ENCODE measurements around the gene SLC27A4.

DNA sequence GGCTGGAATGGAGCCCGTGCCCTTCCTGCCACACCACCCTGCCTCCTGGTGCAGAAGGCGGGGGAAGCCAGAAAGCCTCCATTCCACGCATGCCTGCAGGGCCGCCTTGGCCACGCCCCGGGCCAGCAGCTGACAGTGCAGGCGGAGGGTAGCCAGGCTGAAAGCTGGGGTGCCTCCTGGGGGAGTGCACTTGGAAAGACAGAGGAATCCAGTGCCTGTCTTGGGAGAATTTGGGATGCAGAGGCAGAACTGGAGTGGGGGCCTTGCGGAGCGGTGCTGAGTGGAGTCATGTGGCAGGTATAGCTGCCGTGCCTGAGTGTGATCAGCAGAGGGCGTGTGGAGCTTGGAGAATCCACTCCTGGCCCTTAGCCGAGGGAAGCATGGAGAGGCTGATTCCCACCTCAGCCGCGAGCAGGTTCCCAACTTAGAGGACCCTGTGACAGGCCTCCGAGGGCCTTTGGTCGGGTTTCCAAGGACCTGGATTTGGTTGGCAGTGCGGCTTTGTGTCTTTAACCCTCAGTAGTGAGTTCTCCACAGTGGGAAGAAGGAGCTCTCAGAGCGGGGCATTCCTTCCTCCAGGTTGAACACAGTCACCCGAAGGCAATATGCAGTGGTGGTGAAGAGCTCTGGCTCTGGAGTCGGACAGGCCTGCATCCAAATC is 21.8 kb downstream of the SLC27A4 start:
- TF ChIP-seq, protein P1, sequence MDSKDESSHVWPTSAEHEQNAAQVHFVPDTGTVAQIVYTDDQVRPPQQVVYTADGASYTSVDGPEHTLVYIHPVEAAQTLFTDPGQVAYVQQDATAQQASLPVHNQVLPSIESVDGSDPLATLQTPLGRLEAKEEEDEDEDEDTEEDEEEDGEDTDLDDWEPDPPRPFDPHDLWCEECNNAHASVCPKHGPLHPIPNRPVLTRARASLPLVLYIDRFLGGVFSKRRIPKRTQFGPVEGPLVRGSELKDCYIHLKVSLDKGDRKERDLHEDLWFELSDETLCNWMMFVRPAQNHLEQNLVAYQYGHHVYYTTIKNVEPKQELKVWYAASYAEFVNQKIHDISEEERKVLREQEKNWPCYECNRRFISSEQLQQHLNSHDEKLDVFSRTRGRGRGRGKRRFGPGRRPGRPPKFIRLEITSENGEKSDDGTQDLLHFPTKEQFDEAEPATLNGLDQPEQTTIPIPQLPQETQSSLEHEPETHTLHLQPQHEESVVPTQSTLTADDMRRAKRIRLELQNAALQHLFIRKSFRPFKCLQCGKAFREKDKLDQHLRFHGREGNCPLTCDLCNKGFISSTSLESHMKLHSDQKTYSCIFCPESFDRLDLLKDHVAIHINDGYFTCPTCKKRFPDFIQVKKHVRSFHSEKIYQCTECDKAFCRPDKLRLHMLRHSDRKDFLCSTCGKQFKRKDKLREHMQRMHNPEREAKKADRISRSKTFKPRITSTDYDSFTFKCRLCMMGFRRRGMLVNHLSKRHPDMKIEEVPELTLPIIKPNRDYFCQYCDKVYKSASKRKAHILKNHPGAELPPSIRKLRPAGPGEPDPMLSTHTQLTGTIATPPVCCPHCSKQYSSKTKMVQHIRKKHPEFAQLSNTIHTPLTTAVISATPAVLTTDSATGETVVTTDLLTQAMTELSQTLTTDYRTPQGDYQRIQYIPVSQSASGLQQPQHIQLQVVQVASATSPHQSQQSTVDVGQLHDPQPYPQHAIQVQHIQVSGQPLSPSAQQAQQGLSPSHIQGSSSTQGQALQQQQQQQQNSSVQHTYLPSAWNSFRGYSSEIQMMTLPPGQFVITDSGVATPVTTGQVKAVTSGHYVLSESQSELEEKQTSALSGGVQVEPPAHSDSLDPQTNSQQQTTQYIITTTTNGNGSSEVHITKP (tag by site-specific recombination; IDR thresholded peaks at IDR 0.05): no peak
- no peak for TF ChIP-seq ZNF416 (tag by site-specific recombination; IDR thresholded peaks at IDR 0.05)
- TF ChIP-seq, protein P2, sequence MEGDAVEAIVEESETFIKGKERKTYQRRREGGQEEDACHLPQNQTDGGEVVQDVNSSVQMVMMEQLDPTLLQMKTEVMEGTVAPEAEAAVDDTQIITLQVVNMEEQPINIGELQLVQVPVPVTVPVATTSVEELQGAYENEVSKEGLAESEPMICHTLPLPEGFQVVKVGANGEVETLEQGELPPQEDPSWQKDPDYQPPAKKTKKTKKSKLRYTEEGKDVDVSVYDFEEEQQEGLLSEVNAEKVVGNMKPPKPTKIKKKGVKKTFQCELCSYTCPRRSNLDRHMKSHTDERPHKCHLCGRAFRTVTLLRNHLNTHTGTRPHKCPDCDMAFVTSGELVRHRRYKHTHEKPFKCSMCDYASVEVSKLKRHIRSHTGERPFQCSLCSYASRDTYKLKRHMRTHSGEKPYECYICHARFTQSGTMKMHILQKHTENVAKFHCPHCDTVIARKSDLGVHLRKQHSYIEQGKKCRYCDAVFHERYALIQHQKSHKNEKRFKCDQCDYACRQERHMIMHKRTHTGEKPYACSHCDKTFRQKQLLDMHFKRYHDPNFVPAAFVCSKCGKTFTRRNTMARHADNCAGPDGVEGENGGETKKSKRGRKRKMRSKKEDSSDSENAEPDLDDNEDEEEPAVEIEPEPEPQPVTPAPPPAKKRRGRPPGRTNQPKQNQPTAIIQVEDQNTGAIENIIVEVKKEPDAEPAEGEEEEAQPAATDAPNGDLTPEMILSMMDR (tag by site-specific recombination; IDR thresholded peaks at IDR 0.05): peak; percentile 88

All from HEK293 (cell line).